Liver (tissue), 9 donors: ENCODE data around the gene CENPT. TPM values are rescaled to one million over a fixed set of nuclear protein-coding genes. Genes with fewer than 3 reads are reported as not detected.

Experiments
- DNase-seq: peaks from one replicate; pipeline ENCODE4 v3.0.0-alpha.2; 2017; ENCODE audit warnings: low spot score
- H3K27ac ChIP-seq, 2 donors: one replicate each; pipeline ENCODE4 v1.7.0; 2013; ENCODE audit warnings: inconsistent platforms in 2 of 2, low read length in 2 of 2, control low read depth in 1 of 2, low read depth in 1 of 2, mild to moderate bottlenecking in 1 of 2
- H3K27me3 ChIP-seq, 4 donors: one replicate each; pipeline versions ENCODE4 v1.6.1 to v1.7.0; 2013; ENCODE audit warnings: low read length in 3 of 4, inconsistent platforms in 1 of 4, mild to moderate bottlenecking in 1 of 4, moderate library complexity in 1 of 4; ENCODE audit not compliant: control insufficient read depth in 4 of 4, insufficient read depth in 4 of 4
- H3K36me3 ChIP-seq, 4 donors: one replicate each; pipeline versions ENCODE4 v1.6.1 to v1.7.0; 2013; ENCODE audit warnings: low read length in 3 of 4, mild to moderate bottlenecking in 3 of 4, low read depth in 1 of 4, moderate library complexity in 1 of 4; ENCODE audit not compliant: control insufficient read depth in 4 of 4, insufficient read depth in 3 of 4
- H3K4me1 ChIP-seq, 4 donors: one replicate each; pipeline versions ENCODE4 v1.6.1 to v1.7.0; 2013; ENCODE audit warnings: low read length in 3 of 4, mild to moderate bottlenecking in 3 of 4, moderate library complexity in 1 of 4; ENCODE audit not compliant: control insufficient read depth in 4 of 4, insufficient read depth in 4 of 4
- H3K4me3 ChIP-seq, 3 donors: one replicate each; pipeline versions ENCODE4 v1.6.1 to v1.7.0; 2013; ENCODE audit warnings: low read length in 3 of 3, control low read depth in 1 of 3, low read depth in 1 of 3, mild to moderate bottlenecking in 1 of 3
- H3K9ac ChIP-seq, 2 donors: one replicate each; pipeline ENCODE4 v1.7.0; 2013; ENCODE audit warnings: low read length in 2 of 2, mild to moderate bottlenecking in 2 of 2, moderate library complexity in 2 of 2, control low read depth in 1 of 2, low read depth in 1 of 2
- H3K9me3 ChIP-seq, 4 donors: one replicate each; pipeline versions ENCODE4 v1.6.1 to v1.7.0; 2013; ENCODE audit warnings: low read length in 3 of 4; ENCODE audit not compliant: control insufficient read depth in 4 of 4
- EGR1 ChIP-seq, 2 donors: IDR thresholded peaks; 2 replicates each; pipeline ENCODE4 v1.6.1; 2016 to 2018; ENCODE audit warnings: antibody characterized with exemption in 2 of 2, low read depth in 2 of 2
- FOXA1 ChIP-seq: IDR thresholded peaks from 2 replicates; pipeline ENCODE4 v1.6.1; 2016; ENCODE audit warnings: antibody characterized with exemption
- FOXA2 ChIP-seq: IDR thresholded peaks from 2 replicates; pipeline ENCODE4 v1.6.1; 2016; ENCODE audit warnings: antibody characterized with exemption
- GABPA ChIP-seq, 2 donors: IDR thresholded peaks in 1 of 2; conservative IDR thresholded peaks in 1 of 2; 2 replicates each; pipeline ENCODE4 v1.6.1; 2016; ENCODE audit warnings: antibody characterized with exemption in 2 of 2, mild to moderate bottlenecking in 1 of 2, moderate library complexity in 1 of 2
- HNF4A ChIP-seq, 2 donors: conservative IDR thresholded peaks; 2 replicates each; pipeline ENCODE4 v1.6.1; 2016; ENCODE audit warnings: antibody characterized with exemption in 2 of 2, mild to moderate bottlenecking in 2 of 2
- HNF4G ChIP-seq: IDR thresholded peaks from 2 replicates; pipeline ENCODE4 v1.6.1; 2016; ENCODE audit warnings: antibody characterized with exemption
- JUND ChIP-seq, 2 donors: IDR thresholded peaks; 2 replicates each; pipeline ENCODE4 v1.6.1; 2016; ENCODE audit warnings: antibody characterized with exemption in 2 of 2
- NR2F2 ChIP-seq: IDR thresholded peaks from 2 replicates; pipeline ENCODE4 v1.6.1; 2016; ENCODE audit warnings: antibody characterized with exemption
- RAD21 ChIP-seq, 2 donors: IDR thresholded peaks; 2 replicates each; pipeline ENCODE4 v1.6.1; 2016; ENCODE audit warnings: antibody characterized with exemption in 2 of 2, mild to moderate bottlenecking in 2 of 2
- RXRA ChIP-seq, 2 donors: IDR thresholded peaks; 2 replicates each; pipeline ENCODE4 v1.6.1; 2017 to 2018; ENCODE audit warnings: antibody characterized with exemption in 2 of 2, mild to moderate bottlenecking in 1 of 2
- SP1 ChIP-seq: IDR thresholded peaks from 2 replicates; pipeline ENCODE4 v1.6.1; 2018; ENCODE audit warnings: antibody characterized with exemption, mild to moderate bottlenecking
- TAF1 ChIP-seq: conservative IDR thresholded peaks from 2 replicates; pipeline ENCODE4 v1.6.1; 2016; ENCODE audit warnings: antibody characterized with exemption, mild to moderate bottlenecking
- YY1 ChIP-seq: IDR thresholded peaks from 2 replicates; pipeline ENCODE4 v1.6.1; 2016; ENCODE audit warnings: antibody characterized with exemption, mild to moderate bottlenecking
- WGBS: extraction: QIAGEN DNeasy Blood & Tissue Kit; methylation state at CpG from one replicate; pipeline ENCODE4 v1.1.7; 2013; 5-methylcytosine and 5-hydroxymethylcytosine counted together
- polyA plus RNA-seq, 2 donors: library from polyadenylated mRNA; stranded (reverse) in 1 of 2; unstranded in 1 of 2; fragments of 200-250 nt in 1 of 2; fragments of >200 nt in 1 of 2; fragmentation: Nextera tagmentation in 1 of 2; extraction: Ambion mirVana in 1 of 2; gene quantifications; one replicate each; pipeline versions ENCODE4 v1.2.1 to v1.2.3, GENCODE V29; 2013 to 2015
- total RNA-seq, 2 donors: library from RNA; depleted of rRNA; stranded (reverse); fragments of >200 nt; gene quantifications; one replicate each; pipeline ENCODE4 v1.2.3, GENCODE V29; 2014
- TF ChIP-seq, protein P1 (sequence below): fragments of 150-350 bp; IDR thresholded peaks from 2 replicates; pipeline ENCODE4 v1.5.1; 2017; ENCODE audit warnings: improper control_type of control experiment, low read depth, low read length; ENCODE audit not compliant: missing input control
- TF ChIP-seq, protein P2 (sequence below): IDR thresholded peaks from 2 replicates; pipeline ENCODE4 v1.6.1; 2016; ENCODE audit warnings: antibody characterized with exemption
- TF ChIP-seq, protein P3 (sequence below): IDR thresholded peaks from 2 replicates; pipeline ENCODE4 v1.6.1; 2016; ENCODE audit warnings: antibody characterized with exemption, mild to moderate bottlenecking
- TF ChIP-seq, protein P4 (sequence below): IDR thresholded peaks from 2 replicates; pipeline ENCODE4 v1.6.1; 2016; ENCODE audit warnings: antibody characterized with exemption
- donor health status: healthy.
- donor health status: healthy.
- donor health status: healthy.
- donor health status: healthy.
- donor health status: healthy.

Gene CENPT
- total and polyA plus RNA-seq, 4 donors: 11.4 to 26.9 (median 19.3) TPM

DNA sequence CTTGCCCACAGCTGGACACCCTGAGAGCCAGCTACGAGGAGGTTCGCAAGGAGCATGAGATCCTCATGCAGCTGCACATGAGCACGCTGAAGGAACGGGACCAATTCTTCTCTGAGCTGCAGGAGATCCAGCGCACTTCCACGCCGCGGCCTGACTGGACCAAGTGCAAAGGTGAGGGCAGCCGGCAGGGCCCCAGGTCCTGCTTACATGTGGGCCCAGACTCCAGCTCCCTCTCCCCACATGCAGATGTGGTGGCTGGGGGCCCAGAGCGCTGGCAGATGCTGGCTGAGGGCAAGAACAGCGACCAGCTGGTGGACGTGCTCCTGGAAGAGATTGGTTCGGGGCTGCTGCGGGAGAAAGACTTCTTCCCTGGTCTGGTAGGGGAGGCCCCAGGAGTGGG is 21.6 kb downstream of the CENPT start:
- no peak overlapping the region for H3K9ac ChIP-seq
- 96% methylated on average over 14 of the region's 14 CpGs for WGBS
- no peaks in the 10 kb centered on the region for H3K27me3 ChIP-seq
- H3K4me1 ChIP-seq: peaks cover 0 to 2% (median 0%) of the 10 kb centered on the region in 4 donors
- TF ChIP-seq JUND (IDR thresholded peaks at IDR 0.05) (no peak), HNF4A (conservative IDR thresholded peaks at IDR 0.05) (no peak), SP1 (no peak), GABPA (IDR thresholded peaks at IDR 0.05 in 1 of 2, conservative IDR thresholded peaks at IDR 0.05 in 1 of 2) (no peak), FOXA1 (no peak), YY1 (no peak), TAF1 (no peak), RAD21 (IDR thresholded peaks at IDR 0.05) (no peak), NR2F2 (no peak)
- TF ChIP-seq, protein P1, sequence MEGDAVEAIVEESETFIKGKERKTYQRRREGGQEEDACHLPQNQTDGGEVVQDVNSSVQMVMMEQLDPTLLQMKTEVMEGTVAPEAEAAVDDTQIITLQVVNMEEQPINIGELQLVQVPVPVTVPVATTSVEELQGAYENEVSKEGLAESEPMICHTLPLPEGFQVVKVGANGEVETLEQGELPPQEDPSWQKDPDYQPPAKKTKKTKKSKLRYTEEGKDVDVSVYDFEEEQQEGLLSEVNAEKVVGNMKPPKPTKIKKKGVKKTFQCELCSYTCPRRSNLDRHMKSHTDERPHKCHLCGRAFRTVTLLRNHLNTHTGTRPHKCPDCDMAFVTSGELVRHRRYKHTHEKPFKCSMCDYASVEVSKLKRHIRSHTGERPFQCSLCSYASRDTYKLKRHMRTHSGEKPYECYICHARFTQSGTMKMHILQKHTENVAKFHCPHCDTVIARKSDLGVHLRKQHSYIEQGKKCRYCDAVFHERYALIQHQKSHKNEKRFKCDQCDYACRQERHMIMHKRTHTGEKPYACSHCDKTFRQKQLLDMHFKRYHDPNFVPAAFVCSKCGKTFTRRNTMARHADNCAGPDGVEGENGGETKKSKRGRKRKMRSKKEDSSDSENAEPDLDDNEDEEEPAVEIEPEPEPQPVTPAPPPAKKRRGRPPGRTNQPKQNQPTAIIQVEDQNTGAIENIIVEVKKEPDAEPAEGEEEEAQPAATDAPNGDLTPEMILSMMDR: no peak
- TF ChIP-seq, protein P2, sequence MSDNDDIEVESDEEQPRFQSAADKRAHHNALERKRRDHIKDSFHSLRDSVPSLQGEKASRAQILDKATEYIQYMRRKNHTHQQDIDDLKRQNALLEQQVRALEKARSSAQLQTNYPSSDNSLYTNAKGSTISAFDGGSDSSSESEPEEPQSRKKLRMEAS: no peak
- no peak overlapping the region for H3K27ac ChIP-seq
- no peak overlapping the region for H3K4me3 ChIP-seq
- no peak for DNase-seq
- no peaks in the 10 kb centered on the region for H3K9me3 ChIP-seq
- H3K36me3 ChIP-seq: peaks cover 0 to 33% (median 13%) of the 10 kb centered on the region in 4 donors

DNA sequence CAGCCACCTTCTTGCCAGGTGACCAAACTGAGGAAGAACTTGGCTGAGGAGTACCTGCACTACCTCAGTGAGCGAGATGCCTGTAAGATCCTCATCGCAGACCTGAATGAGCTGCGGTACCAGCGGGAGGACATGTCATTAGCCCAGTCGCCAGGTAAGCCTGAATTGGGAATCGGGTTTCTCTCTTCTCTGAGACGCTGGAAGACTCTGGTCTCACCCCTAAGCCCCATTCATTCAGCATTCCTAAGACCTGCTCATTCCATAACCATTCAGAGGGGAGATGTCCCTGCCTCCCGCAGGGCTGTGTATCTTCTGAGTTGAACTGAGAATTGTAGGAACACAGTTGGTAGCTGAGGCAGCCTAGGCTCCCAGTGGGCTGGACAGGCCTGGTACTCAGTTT is 22.4 kb downstream of the CENPT start:
- TF ChIP-seq, protein P3, sequence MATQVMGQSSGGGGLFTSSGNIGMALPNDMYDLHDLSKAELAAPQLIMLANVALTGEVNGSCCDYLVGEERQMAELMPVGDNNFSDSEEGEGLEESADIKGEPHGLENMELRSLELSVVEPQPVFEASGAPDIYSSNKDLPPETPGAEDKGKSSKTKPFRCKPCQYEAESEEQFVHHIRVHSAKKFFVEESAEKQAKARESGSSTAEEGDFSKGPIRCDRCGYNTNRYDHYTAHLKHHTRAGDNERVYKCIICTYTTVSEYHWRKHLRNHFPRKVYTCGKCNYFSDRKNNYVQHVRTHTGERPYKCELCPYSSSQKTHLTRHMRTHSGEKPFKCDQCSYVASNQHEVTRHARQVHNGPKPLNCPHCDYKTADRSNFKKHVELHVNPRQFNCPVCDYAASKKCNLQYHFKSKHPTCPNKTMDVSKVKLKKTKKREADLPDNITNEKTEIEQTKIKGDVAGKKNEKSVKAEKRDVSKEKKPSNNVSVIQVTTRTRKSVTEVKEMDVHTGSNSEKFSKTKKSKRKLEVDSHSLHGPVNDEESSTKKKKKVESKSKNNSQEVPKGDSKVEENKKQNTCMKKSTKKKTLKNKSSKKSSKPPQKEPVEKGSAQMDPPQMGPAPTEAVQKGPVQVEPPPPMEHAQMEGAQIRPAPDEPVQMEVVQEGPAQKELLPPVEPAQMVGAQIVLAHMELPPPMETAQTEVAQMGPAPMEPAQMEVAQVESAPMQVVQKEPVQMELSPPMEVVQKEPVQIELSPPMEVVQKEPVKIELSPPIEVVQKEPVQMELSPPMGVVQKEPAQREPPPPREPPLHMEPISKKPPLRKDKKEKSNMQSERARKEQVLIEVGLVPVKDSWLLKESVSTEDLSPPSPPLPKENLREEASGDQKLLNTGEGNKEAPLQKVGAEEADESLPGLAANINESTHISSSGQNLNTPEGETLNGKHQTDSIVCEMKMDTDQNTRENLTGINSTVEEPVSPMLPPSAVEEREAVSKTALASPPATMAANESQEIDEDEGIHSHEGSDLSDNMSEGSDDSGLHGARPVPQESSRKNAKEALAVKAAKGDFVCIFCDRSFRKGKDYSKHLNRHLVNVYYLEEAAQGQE: no peak
- TF ChIP-seq RXRA (IDR thresholded peaks at IDR 0.05) (no peak), RAD21 (IDR thresholded peaks at IDR 0.05) (no peak), HNF4G (no peak), JUND (IDR thresholded peaks at IDR 0.05) (no peak), FOXA2 (no peak), HNF4A (conservative IDR thresholded peaks at IDR 0.05) (no peak), YY1 (no peak), EGR1 (IDR thresholded peaks at IDR 0.05; ENCODE audit: low read depth in 2 of 2) (no peak), SP1 (no peak), GABPA (IDR thresholded peaks at IDR 0.05 in 1 of 2, conservative IDR thresholded peaks at IDR 0.05 in 1 of 2) (no peak), TAF1 (no peak)
- TF ChIP-seq, protein P4, sequence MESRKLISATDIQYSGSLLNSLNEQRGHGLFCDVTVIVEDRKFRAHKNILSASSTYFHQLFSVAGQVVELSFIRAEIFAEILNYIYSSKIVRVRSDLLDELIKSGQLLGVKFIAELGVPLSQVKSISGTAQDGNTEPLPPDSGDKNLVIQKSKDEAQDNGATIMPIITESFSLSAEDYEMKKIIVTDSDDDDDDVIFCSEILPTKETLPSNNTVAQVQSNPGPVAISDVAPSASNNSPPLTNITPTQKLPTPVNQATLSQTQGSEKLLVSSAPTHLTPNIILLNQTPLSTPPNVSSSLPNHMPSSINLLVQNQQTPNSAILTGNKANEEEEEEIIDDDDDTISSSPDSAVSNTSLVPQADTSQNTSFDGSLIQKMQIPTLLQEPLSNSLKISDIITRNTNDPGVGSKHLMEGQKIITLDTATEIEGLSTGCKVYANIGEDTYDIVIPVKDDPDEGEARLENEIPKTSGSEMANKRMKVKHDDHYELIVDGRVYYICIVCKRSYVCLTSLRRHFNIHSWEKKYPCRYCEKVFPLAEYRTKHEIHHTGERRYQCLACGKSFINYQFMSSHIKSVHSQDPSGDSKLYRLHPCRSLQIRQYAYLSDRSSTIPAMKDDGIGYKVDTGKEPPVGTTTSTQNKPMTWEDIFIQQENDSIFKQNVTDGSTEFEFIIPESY: no peak
- TF ChIP-seq, protein P1: no peak
- TF ChIP-seq, protein P2: no peak
- no peaks in the 10 kb centered on the region for H3K9me3 ChIP-seq
- H3K27me3 ChIP-seq: no peaks in the 10 kb centered on the region
- no peak overlapping the region for H3K9ac ChIP-seq
- H3K4me3 ChIP-seq: no peak overlapping the region
- no peak for DNase-seq
- H3K27ac ChIP-seq: no peak overlapping the region
- peaks cover 0 to 2% (median 0%) of the 10 kb centered on the region in 4 donors for H3K4me1 ChIP-seq
- H3K36me3 ChIP-seq: peaks cover 0 to 29% (median 10%) of the 10 kb centered on the region in 4 donors
- 93% methylated on average over 8 of the region's 8 CpGs for WGBS
